H9 (cell line): ENCODE results near the gene RBM22. TPM values are rescaled to one million over a fixed set of nuclear protein-coding genes. Genes with fewer than 3 reads are reported as not detected.

Experiments
- DNase-seq: peaks from one replicate; pipeline ENCODE4 v3.0.0-alpha.2; 2017
- H2AFZ ChIP-seq: one replicate; pipeline ENCODE4 v1.6.1; 2013; ENCODE audit warnings: mild to moderate bottlenecking, low read length, control low read depth, moderate library complexity
- H2AK5ac ChIP-seq: 2 replicates; pipeline ENCODE4 v1.6.1; 2013; ENCODE audit warnings: low read length, control low read depth, mixed read lengths; ENCODE audit not compliant: insufficient read length
- H2BK120ac ChIP-seq: one replicate; pipeline ENCODE4 v1.6.1; 2013; ENCODE audit warnings: low read depth, mild to moderate bottlenecking, low read length, control low read depth, inconsistent platforms; ENCODE audit not compliant: poor library complexity, severe bottlenecking
- H2BK12ac ChIP-seq: 2 replicates; pipeline ENCODE4 v1.6.1; 2013; ENCODE audit warnings: low read length, control low read depth, mixed read lengths, low read depth; ENCODE audit not compliant: insufficient read length
- H2BK15ac ChIP-seq: 2 replicates; pipeline ENCODE4 v1.6.1; 2013; ENCODE audit warnings: low read depth, low read length, control low read depth
- H2BK20ac ChIP-seq: one replicate; pipeline ENCODE4 v1.6.1; 2013; ENCODE audit warnings: low read depth, mild to moderate bottlenecking, low read length, control low read depth, inconsistent platforms; ENCODE audit not compliant: poor library complexity, severe bottlenecking
- H2BK5ac ChIP-seq: 2 replicates; pipeline ENCODE4 v1.6.1; 2013; ENCODE audit warnings: low read length, control low read depth, mixed read lengths; ENCODE audit not compliant: insufficient read length
- H3K14ac ChIP-seq: 2 replicates; pipeline ENCODE4 v1.6.1; 2013; ENCODE audit warnings: low read length, control low read depth; ENCODE audit not compliant: insufficient read depth
- H3K18ac ChIP-seq: 2 replicates; pipeline ENCODE4 v1.6.1; 2013; ENCODE audit warnings: low read depth, mild to moderate bottlenecking, mixed read lengths, low read length, control low read depth; ENCODE audit not compliant: insufficient read length
- H3K23ac ChIP-seq: 2 replicates; pipeline ENCODE4 v1.6.1; 2013; ENCODE audit warnings: low read length, control low read depth, mixed read lengths, low read depth; ENCODE audit not compliant: insufficient read length
- H3K23me2 ChIP-seq: 2 replicates; pipeline ENCODE4 v1.6.1; 2013; ENCODE audit warnings: low read depth, mild to moderate bottlenecking, mixed read lengths, low read length, control low read depth; ENCODE audit not compliant: insufficient read length, poor library complexity, severe bottlenecking
- H3K27ac ChIP-seq: 2 replicates; pipeline ENCODE4 v1.5.1; 2013; ENCODE audit warnings: low read length, control low read depth, mixed read lengths, low read depth; ENCODE audit not compliant: insufficient read length
- H3K27me3 ChIP-seq: 2 replicates; pipeline ENCODE4 v1.6.1; 2013; ENCODE audit warnings: low read length, control low read depth, inconsistent platforms; ENCODE audit not compliant: insufficient read depth
- H3K4ac ChIP-seq: 2 replicates; pipeline ENCODE4 v1.6.1; 2013; ENCODE audit warnings: low read depth, mild to moderate bottlenecking, control low read depth, inconsistent platforms, low read length, moderate library complexity
- H3K4me1 ChIP-seq: 2 replicates; pipeline ENCODE4 v1.6.1; 2013; ENCODE audit warnings: low read length, control low read depth, inconsistent platforms; ENCODE audit not compliant: insufficient read depth
- H3K4me2 ChIP-seq: 2 replicates; pipeline ENCODE4 v1.6.1; 2013; ENCODE audit warnings: low read length, control low read depth, mixed read lengths; ENCODE audit not compliant: insufficient read length, insufficient read depth
- H3K56ac ChIP-seq: 2 replicates; pipeline ENCODE4 v1.6.1; 2013; ENCODE audit warnings: low read depth, mild to moderate bottlenecking, mixed read lengths, low read length, control low read depth; ENCODE audit not compliant: insufficient read length
- H3K79me1 ChIP-seq: 2 replicates; pipeline ENCODE4 v1.6.1; 2013; ENCODE audit warnings: low read depth, mild to moderate bottlenecking, moderate library complexity, low read length, control low read depth, inconsistent platforms; ENCODE audit not compliant: insufficient read depth, poor library complexity, severe bottlenecking
- H3K79me2 ChIP-seq: 2 replicates; pipeline ENCODE4 v1.6.1; 2013; ENCODE audit warnings: low read length, control low read depth, inconsistent platforms; ENCODE audit not compliant: insufficient read depth
- H3K9ac ChIP-seq: 2 replicates; pipeline ENCODE4 v1.6.1; 2013; ENCODE audit warnings: low read length, control low read depth, mixed read lengths; ENCODE audit not compliant: insufficient read length; ENCODE audit errors: extremely low read depth
- H3K9me3 ChIP-seq: one replicate; pipeline ENCODE4 v1.6.1; 2013; ENCODE audit warnings: low read depth, low read length, inconsistent platforms; ENCODE audit not compliant: control insufficient read depth
- H3T11ph ChIP-seq: one replicate; pipeline ENCODE4 v1.6.1; 2013; ENCODE audit warnings: mild to moderate bottlenecking, low read length, control low read depth, inconsistent platforms
- H4K20me1 ChIP-seq: one replicate; pipeline ENCODE4 v1.6.1; 2013; ENCODE audit not compliant: control insufficient read depth, insufficient read length, insufficient read depth
- H4K5ac ChIP-seq: 2 replicates; pipeline ENCODE4 v1.6.1; 2013; ENCODE audit warnings: low read depth, mild to moderate bottlenecking, mixed read lengths, low read length, control low read depth; ENCODE audit not compliant: insufficient read length
- H4K8ac ChIP-seq: replicated peaks from 2 replicates; pipeline ENCODE4 v1.6.1; 2013; ENCODE audit warnings: low read length, control low read depth, mixed read lengths, low read depth; ENCODE audit not compliant: insufficient read length
- H4K91ac ChIP-seq: 2 replicates; pipeline ENCODE4 v1.6.1; 2013; ENCODE audit warnings: low read depth, mild to moderate bottlenecking, moderate library complexity, mixed read lengths, low read length, control low read depth; ENCODE audit not compliant: insufficient read length
- H3K27ac Mint-ChIP-seq, 3 experiments: 2 replicates in 2 of 3; 3 replicates in 1 of 3; pipeline ENCODE4 v1.8.0; 2020 to 2021; ENCODE audit warnings: mixed read lengths in 3 of 3, mild to moderate bottlenecking in 1 of 3, moderate library complexity in 1 of 3
- H3K27me3 Mint-ChIP-seq: 2 replicates; pipeline ENCODE4 v1.8.0; 2021; ENCODE audit warnings: low read depth, mild to moderate bottlenecking, moderate library complexity, mixed read lengths
- H3K36me3 Mint-ChIP-seq, 3 experiments: 2 replicates in 2 of 3; 3 replicates in 1 of 3; pipeline ENCODE4 v1.8.0; 2020 to 2021; ENCODE audit warnings: low read depth in 3 of 3, mixed read lengths in 3 of 3; ENCODE audit not compliant: insufficient read depth in 1 of 3
- H3K4me1 Mint-ChIP-seq, 2 experiments: 2 replicates each; pipeline ENCODE4 v1.8.0; 2020; ENCODE audit warnings: mixed read lengths in 2 of 2
- H3K4me3 Mint-ChIP-seq, 2 experiments: 2 replicates in 1 of 2; 3 replicates in 1 of 2; pipeline ENCODE4 v1.8.0; 2020 to 2021; ENCODE audit warnings: mild to moderate bottlenecking in 2 of 2, mixed read lengths in 2 of 2, moderate library complexity in 1 of 2
- H3K9me3 Mint-ChIP-seq, 2 experiments: 2 replicates in 1 of 2; 3 replicates in 1 of 2; pipeline ENCODE4 v1.8.0; 2020; ENCODE audit warnings: mild to moderate bottlenecking in 2 of 2, mixed read lengths in 2 of 2, moderate library complexity in 1 of 2
- CTCF ChIP-seq: fragments of 200-600 bp; sonication (generic); conservative IDR thresholded peaks from 3 replicates; pipeline ENCODE4 v1.8.0; 2021; ENCODE audit warnings: antibody characterized with exemption, mild to moderate bottlenecking
- WGBS: extraction: QIAGEN DNeasy Blood & Tissue Kit; methylation state at CpG from one replicate; pipeline ENCODE4 v1.1.7; 2013; ENCODE audit warnings: missing lambda C conversion rate, low lambda C conversion rate, mixed read lengths; ENCODE audit not compliant: insufficient read length; ENCODE audit errors: extremely low coverage; 5-methylcytosine and 5-hydroxymethylcytosine counted together
- total RNA-seq: library from RNA; stranded (reverse); gene quantifications from 2 replicates; pipeline ENCODE4 v1.2.1, GENCODE V29; 2021

Gene RBM22
- total RNA-seq, 1 experiment from 2014 or later: 47.0 TPM

- Histone ChIP-seq H3K79me1 (no peaks in the 10 kb centered on the region), H3K27me3 (no peaks in the 10 kb centered on the region; the same call in 1 of the 2 replicates), H4K5ac (no peak overlapping the region), H3K9me3 (no peaks in the 10 kb centered on the region), H2BK5ac (no peak overlapping the region), H2AFZ (no peak overlapping the region), H3K4ac (no peak overlapping the region), H3T11ph (no peak overlapping the region), H4K91ac (no peak overlapping the region), H4K20me1 (no peaks in the 10 kb centered on the region), H3K4me1 (no peaks in the 10 kb centered on the region), H3K23ac (no peak overlapping the region), H2BK12ac (no peak overlapping the region), H2BK15ac (no peak overlapping the region), H3K79me2 (no peaks in the 10 kb centered on the region), H3K23me2 (peaks cover 4% of the 10 kb centered on the region), H4K8ac (no peak overlapping the region), H2AK5ac (no peak overlapping the region), H3K9ac (no peak overlapping the region), H3K18ac (no peak overlapping the region), H3K56ac (no peak overlapping the region), H3K4me2 (no peak overlapping the region), H3K27ac (no peak overlapping the region), H3K14ac (no peak overlapping the region), H2BK120ac (no peak overlapping the region), H2BK20ac (no peak overlapping the region)
- TF ChIP-seq CTCF: no peak; the same call in 2 of the 3 replicates
- no peak overlapping the region for H3K27ac Mint-ChIP-seq
- peaks cover 21 to 41% of the 10 kb centered on the region in 2 experiments for H3K4me1 Mint-ChIP-seq
- DNase-seq: no peak
- no peaks in the 10 kb centered on the region; a peak in 1 of 7 replicates for H3K36me3 Mint-ChIP-seq
- H3K9me3 Mint-ChIP-seq: no peaks in the 10 kb centered on the region
- peaks cover 14% of the 10 kb centered on the region for H3K27me3 Mint-ChIP-seq
- WGBS: no CpG with 5 or more reads among the region's 5 CpGs
- H3K4me3 Mint-ChIP-seq: no peak overlapping the region; a peak in 1 of 5 replicates
These were observed 47.6 kb downstream of the RBM22 start for GRCh38 chr5:150653145-150653761.
